ENCODE measurements around the gene MCRS1. TPM values are rescaled to one million over a fixed set of nuclear protein-coding genes. Genes with fewer than 3 reads are reported as not detected.

MCRS1 gene
- total and polyA plus RNA-seq, 2 experiments from 2014 or later: 105 to 139 TPM

DNA sequence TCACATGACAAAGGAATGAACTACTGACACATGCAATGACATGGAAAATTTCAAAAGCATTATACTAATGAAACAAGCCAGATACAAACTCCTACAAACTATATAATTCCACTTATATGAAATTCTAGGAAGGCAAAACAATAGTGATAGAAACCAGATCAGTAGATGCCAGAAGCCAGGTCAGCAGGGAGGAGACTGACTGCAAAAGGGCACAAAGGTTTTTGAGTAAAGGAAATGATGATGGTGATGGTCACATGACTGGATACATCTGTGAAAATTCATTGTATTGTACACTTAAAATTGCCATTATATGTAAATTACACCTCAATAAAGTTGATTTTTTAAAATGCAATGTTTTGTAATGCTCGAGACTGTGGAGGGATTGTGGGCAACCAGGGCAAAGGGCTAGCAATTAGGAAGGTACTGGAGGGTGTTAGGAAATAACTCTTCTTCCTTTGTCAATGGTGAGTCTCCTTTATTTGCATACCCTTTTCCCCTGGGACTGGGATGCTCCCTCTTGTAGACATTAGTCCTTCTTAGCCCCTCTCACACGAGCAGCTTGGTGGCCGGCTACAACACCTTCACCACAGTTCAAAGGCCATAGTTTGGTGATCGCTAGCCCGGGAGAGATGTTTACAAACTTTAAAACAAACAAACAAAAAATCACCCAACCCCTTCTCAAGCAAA, 48.7 kb upstream of the MCRS1 start (continued):
- TF ChIP-seq JUNB (IDR thresholded peaks at IDR 0.05; ENCODE audit: unreplicated experiment) (no peak), ETS1 (IDR thresholded peaks at IDR 0.05) (no peak), ZNF114 (CRISPR knock-in tag; IDR thresholded peaks at IDR 0.05) (no peak), STAT1 (IDR thresholded peaks at IDR 0.05; ENCODE audit: unreplicated experiment) (no peak), POLR2AphosphoS5 (IDR thresholded peaks at IDR 0.05; ENCODE audit: low read depth) (no peak), ZNF462 (CRISPR knock-in tag; IDR thresholded peaks at IDR 0.05) (no peak)

GRCh38 chr12:49615725-49616124, 47.8 kb upstream of the MCRS1 start:
- Histone ChIP-seq H3K4me3 (no peak overlapping the region), H3K79me2 (replicated peaks; ENCODE audit: insufficient read depth) (no peaks in the 10 kb centered on the region), H3K36me3 (ENCODE audit: insufficient read depth) (no peaks in the 10 kb centered on the region), H3K27me3 (ENCODE audit: insufficient read depth) (0 out of 2 replicates have a peak, but pooled peaks cover 2% of the 10 kb centered on the region), H3K4me1 (ENCODE audit: insufficient read depth) (0 out of 2 replicates have a peak, but pooled peaks cover 8% of the 10 kb centered on the region), H3F3A (replicated peaks; ENCODE audit: low read depth) (no peaks in the 10 kb centered on the region), H3K27ac (ENCODE audit: low read depth) (no peak overlapping the region), H3K4me2 (no peak overlapping the region), H3K9me2 (ENCODE audit: insufficient read depth) (no peaks in the 10 kb centered on the region), H2AFZ (no peak overlapping the region), H4K20me1 (replicated peaks; ENCODE audit: insufficient read depth) (no peaks in the 10 kb centered on the region)
- ATAC-seq (no peak), DNase-seq (ENCODE audit: low spot score) (no peak)
- Mint-ChIP-seq H3K4me1 (peaks cover 20% of the 10 kb centered on the region), H3K27ac (no peak overlapping the region), H3K9me3 (no peaks in the 10 kb centered on the region; the same call in 2 of the 3 replicates), H3K27me3 (ENCODE audit: insufficient read depth, low read depth, poor library complexity) (peaks cover 6% of the 10 kb centered on the region), H3K36me3 (ENCODE audit: low read depth) (no peaks in the 10 kb centered on the region; the same call in 2 of the 3 replicates), H3K4me3 (no peak overlapping the region)
- TF ChIP-seq STAT1 (IDR thresholded peaks at IDR 0.05; ENCODE audit: unreplicated experiment) (no peak), ZNF462 (CRISPR knock-in tag; IDR thresholded peaks at IDR 0.05) (no peak)
